ENCODE data around the gene IRF4.

The IRF4 gene

GRCh38 chr6:445571-446417 is 54.2 kb downstream of the IRF4 start:
- DNase-seq (ENCODE audit: insufficient read length) = no peak
- FAIRE-seq = no peak

GRCh38 chr6:446418-447366 is 55.1 kb downstream of the IRF4 start:
- TF ChIP-seq POLR2A (IDR thresholded peaks at IDR 0.05; ENCODE audit: low read depth, low read length) = no peak
- no peak for TF ChIP-seq POLR2AphosphoS5 (IDR thresholded peaks at IDR 0.05; ENCODE audit: low read depth, low read length)
- TF ChIP-seq TAF1 (IDR thresholded peaks at IDR 0.05; ENCODE audit: borderline replicate concordance, low read depth, low read length) = no peak
- FAIRE-seq = no peak
- DNase-seq (ENCODE audit: insufficient read length) = no peak

More at GRCh38 chr6:445571-446417, 54.2 kb downstream of the IRF4 start:
- TF ChIP-seq POLR2A (IDR thresholded peaks at IDR 0.05; ENCODE audit: low read depth, low read length) (no peak), POLR2AphosphoS5 (IDR thresholded peaks at IDR 0.05; ENCODE audit: low read depth, low read length) (no peak), TAF1 (IDR thresholded peaks at IDR 0.05; ENCODE audit: borderline replicate concordance, low read depth, low read length) (no peak)

- TF ChIP-seq POLR2AphosphoS5 (IDR thresholded peaks at IDR 0.05; ENCODE audit: low read depth, low read length) (no peak), POLR2A (IDR thresholded peaks at IDR 0.05; ENCODE audit: low read depth, low read length) (no peak), TAF1 (IDR thresholded peaks at IDR 0.05; ENCODE audit: borderline replicate concordance, low read depth, low read length) (no peak)
- FAIRE-seq (no peak), DNase-seq (ENCODE audit: insufficient read length) (no peak)
These were observed 56.0 kb downstream of the IRF4 start for GRCh38 chr6:447381-448165.

GRCh38 chr6:448296-449056 is 56.9 kb downstream of the IRF4 start:
- DNase-seq (ENCODE audit: insufficient read length) = no peak
- no peak for FAIRE-seq
- TF ChIP-seq TAF1 (IDR thresholded peaks at IDR 0.05; ENCODE audit: borderline replicate concordance, low read depth, low read length) = no peak

GRCh38 chr6:449057-449430 is 57.5 kb downstream of the IRF4 start:
- DNase-seq (ENCODE audit: insufficient read length) = no peak
- no peak for FAIRE-seq
- TF ChIP-seq POLR2AphosphoS5 (IDR thresholded peaks at IDR 0.05; ENCODE audit: low read depth, low read length) = no peak
- TF ChIP-seq POLR2A (IDR thresholded peaks at IDR 0.05; ENCODE audit: low read depth, low read length) = no peak
- no peak for TF ChIP-seq TAF1 (IDR thresholded peaks at IDR 0.05; ENCODE audit: borderline replicate concordance, low read depth, low read length)

- DNase-seq (ENCODE audit: insufficient read length) (no peak), FAIRE-seq (no peak)
- TF ChIP-seq POLR2AphosphoS5 (IDR thresholded peaks at IDR 0.05; ENCODE audit: low read depth, low read length) (no peak), POLR2A (IDR thresholded peaks at IDR 0.05; ENCODE audit: low read depth, low read length) (no peak), TAF1 (IDR thresholded peaks at IDR 0.05; ENCODE audit: borderline replicate concordance, low read depth, low read length) (no peak)
These were observed 58.2 kb downstream of the IRF4 start for GRCh38 chr6:449486-450419.

GRCh38 chr6:451336-451735 is 59.8 kb downstream of the IRF4 start:
- no peak for TF ChIP-seq POLR2A (IDR thresholded peaks at IDR 0.05; ENCODE audit: low read depth, low read length)
- no peak for TF ChIP-seq TAF1 (IDR thresholded peaks at IDR 0.05; ENCODE audit: borderline replicate concordance, low read depth, low read length)
- no peak for TF ChIP-seq POLR2AphosphoS5 (IDR thresholded peaks at IDR 0.05; ENCODE audit: low read depth, low read length)
- FAIRE-seq (no peak), DNase-seq (ENCODE audit: insufficient read length) (no peak)

GRCh38 chr6:451847-452246 is 60.3 kb downstream of the IRF4 start:
- no peak for FAIRE-seq
- no peak for DNase-seq (ENCODE audit: insufficient read length)
- TF ChIP-seq POLR2A (IDR thresholded peaks at IDR 0.05; ENCODE audit: low read depth, low read length) = no peak
- TF ChIP-seq TAF1 (IDR thresholded peaks at IDR 0.05; ENCODE audit: borderline replicate concordance, low read depth, low read length) = no peak
- no peak for TF ChIP-seq POLR2AphosphoS5 (IDR thresholded peaks at IDR 0.05; ENCODE audit: low read depth, low read length)

GRCh38 chr6:452301-453067 is 60.9 kb downstream of the IRF4 start:
- FAIRE-seq (no peak), DNase-seq (ENCODE audit: insufficient read length) (no peak)
- TF ChIP-seq POLR2A (IDR thresholded peaks at IDR 0.05; ENCODE audit: low read depth, low read length) (no peak), TAF1 (IDR thresholded peaks at IDR 0.05; ENCODE audit: borderline replicate concordance, low read depth, low read length) (no peak)
